PC-3 (cell line): Measurements from ENCODE around the gene TNFAIP8L3. TPM values are rescaled to one million over a fixed set of nuclear protein-coding genes. Genes with fewer than 3 reads are reported as not detected.

Experiments
- ATAC-seq: fragments of 200-7000 bp; cut with Tn5 transposase; 2 replicates; pipeline ENCODE4 v1.9.1; 2020; ENCODE audit warnings: mild to moderate bottlenecking, moderate library complexity
- BruUV-seq: library from RNA; stranded (reverse); fragments of 400-500 nt; replicated peaks from 2 replicates; lab custom pipeline; 2021; lab: Mats Ljungman, UMichigan
- CTCF ChIA-PET: fragments of 300-600 bp; sonication (Branson Sonifier 250); formaldehyde crosslinking; loops from one replicate; lab custom pipeline; 2022; ENCODE audit warnings: antibody characterized with exemption; lab: Charles Lee
- POLR2A ChIA-PET: fragments of 300-600 bp; sonication (Branson Sonifier 250); formaldehyde crosslinking; loops from one replicate; lab custom pipeline; 2022; ENCODE audit warnings: antibody characterized with exemption; ENCODE audit not compliant: unreplicated experiment; lab: Charles Lee
- DNase-seq: peaks from one replicate; pipeline ENCODE4 v3.0.0-alpha.2; 2015
- H2AFZ ChIP-seq: fragments of 300-600 bp; sonication (generic); 2 replicates; pipeline ENCODE4 v1.6.0; 2016; ENCODE audit warnings: antibody characterized with exemption, low read length
- H3F3A ChIP-seq: fragments of 300-600 bp; sonication (generic); one replicate; pipeline ENCODE4 v1.6.0; 2017; ENCODE audit warnings: antibody characterized with exemption, low read length, control low read depth, mild to moderate bottlenecking; ENCODE audit not compliant: unreplicated experiment
- H3K27ac ChIP-seq: fragments of 300-600 bp; sonication (generic); 2 replicates; pipeline ENCODE4 v1.5.1; 2016; ENCODE audit warnings: mild to moderate bottlenecking, low read length
- H3K27me3 ChIP-seq: fragments of 300-600 bp; sonication (generic); 2 replicates; pipeline ENCODE4 v1.6.1; 2016; ENCODE audit warnings: low read length, mixed read lengths
- H3K36me3 ChIP-seq: fragments of 300-600 bp; sonication (generic); 2 replicates; pipeline ENCODE4 v1.6.1; 2016; ENCODE audit warnings: low read depth, mixed run types, low read length, mixed read lengths
- H3K4me1 ChIP-seq: fragments of 300-600 bp; sonication (generic); 2 replicates; pipeline ENCODE4 v1.5.1; 2016; ENCODE audit warnings: low read length; ENCODE audit not compliant: insufficient read depth
- H3K4me2 ChIP-seq: fragments of 300-600 bp; sonication (generic); 2 replicates; pipeline ENCODE4 v1.6.0; 2016; ENCODE audit warnings: low read length
- H3K4me3 ChIP-seq: fragments of 300-600 bp; sonication (generic); 2 replicates; pipeline ENCODE4 v1.5.1; 2016; ENCODE audit warnings: mild to moderate bottlenecking, low read length, mixed read lengths
- H3K79me2 ChIP-seq: fragments of 300-600 bp; sonication (generic); 2 replicates; pipeline ENCODE4 v1.6.1; 2017; ENCODE audit warnings: low read length, mixed read lengths
- H3K9ac ChIP-seq: fragments of 300-600 bp; sonication (generic); 2 replicates; pipeline ENCODE4 v1.6.0; 2016; ENCODE audit warnings: mild to moderate bottlenecking, low read length
- H3K9me2 ChIP-seq: fragments of 300-600 bp; sonication (generic); replicated peaks from 2 replicates; pipeline ENCODE4 v1.6.1; 2016; ENCODE audit warnings: mixed run types, low read length, mixed read lengths
- H3K9me3 ChIP-seq: fragments of 300-600 bp; sonication (generic); 2 replicates; pipeline ENCODE4 v1.6.1; 2016; ENCODE audit warnings: low read length, mixed read lengths
- H4K20me1 ChIP-seq: fragments of 300-600 bp; sonication (generic); 2 replicates; pipeline ENCODE4 v1.6.1; 2016; ENCODE audit warnings: low read length, mixed read lengths
- CTCF ChIP-seq: fragments of 300-600 bp; sonication (generic); conservative IDR thresholded peaks from 2 replicates; pipeline ENCODE4 v1.5.1; 2017; ENCODE audit warnings: antibody characterized with exemption, low read depth, mild to moderate bottlenecking, low read length
- EZH2 ChIP-seq: fragments of 300-600 bp; sonication (generic); IDR thresholded peaks from one replicate; pipeline ENCODE4 v1.6.1; 2017; ENCODE audit warnings: antibody characterized with exemption, mild to moderate bottlenecking, low read length; ENCODE audit not compliant: unreplicated experiment
- EZH2phosphoT487 ChIP-seq: fragments of 300-600 bp; sonication (generic); IDR thresholded peaks from 2 replicates; pipeline ENCODE4 v1.6.1; 2018; ENCODE audit warnings: mild to moderate bottlenecking, antibody characterized with exemption, low read length, borderline replicate concordance
- intact Hi-C: fragments of 100-400 bp; cut with micrococcal nuclease; formaldehyde crosslinking; loops from 2 replicates; pipeline ENCODE4 v1.9.0; 2023
- total RNA-seq: library from RNA; depleted of rRNA; stranded (reverse); fragments of >200 nt; gene quantifications from 2 replicates; pipeline ENCODE4 v1.2.3, GENCODE V29; 2014

The TNFAIP8L3 gene
- total RNA-seq, 1 experiment from 2014 or later, result not detected

GRCh38 chr15:51075826-51076523, 18.7 kb downstream of the TNFAIP8L3 start:
- Histone ChIP-seq H3K27ac (no peak overlapping the region), H3K27me3 (no peaks in the 10 kb centered on the region), H3K9me2 (no peaks in the 10 kb centered on the region), H2AFZ (no peak overlapping the region), H3K9me3 (no peaks in the 10 kb centered on the region), H3K9ac (no peak overlapping the region), H3F3A (no peaks in the 10 kb centered on the region), H3K36me3 (no peaks in the 10 kb centered on the region), H4K20me1 (no peaks in the 10 kb centered on the region), H3K4me2 (no peak overlapping the region), H3K4me1 (no peaks in the 10 kb centered on the region), H3K4me3 (no peak overlapping the region), H3K79me2 (no peaks in the 10 kb centered on the region)
- no peak for ATAC-seq
- ChIA-PET POLR2A (no interaction called here), CTCF (no interaction called here)
- DNase-seq, result no peak
- TF ChIP-seq EZH2 (no peak), CTCF (no peak), EZH2phosphoT487 (no peak)
- intact Hi-C loops, result no loop called here
- BruUV-seq, result no TSS peak

GRCh38 chr15:51075364-51075763, 19.3 kb downstream of the TNFAIP8L3 start:
- H3K36me3 ChIP-seq, result no peaks in the 10 kb centered on the region
- no peak overlapping the region for H2AFZ ChIP-seq
- H3K9me2 ChIP-seq, result no peaks in the 10 kb centered on the region
- DNase-seq, result no peak
- H3K9ac ChIP-seq, result no peak overlapping the region
- no TSS peak for BruUV-seq
- H3K4me2 ChIP-seq, result no peak overlapping the region
- ChIA-PET POLR2A (no interaction called here), CTCF (no interaction called here)
- ATAC-seq, result no peak
- H4K20me1 ChIP-seq, result no peaks in the 10 kb centered on the region
- no peaks in the 10 kb centered on the region for H3K4me1 ChIP-seq
- no peak overlapping the region for H3K27ac ChIP-seq
- no peaks in the 10 kb centered on the region for H3F3A ChIP-seq
- TF ChIP-seq EZH2 (no peak), CTCF (no peak), EZH2phosphoT487 (no peak)
- no peak overlapping the region for H3K4me3 ChIP-seq
- no peaks in the 10 kb centered on the region for H3K9me3 ChIP-seq
- intact Hi-C loops, result no loop called here
- H3K27me3 ChIP-seq, result no peaks in the 10 kb centered on the region
- H3K79me2 ChIP-seq, result no peaks in the 10 kb centered on the region

- H3K4me1 ChIP-seq, result no peaks in the 10 kb centered on the region
- no TSS peak for BruUV-seq
- ChIA-PET POLR2A (no interaction called here), CTCF (no interaction called here)
- no peak overlapping the region for H3K4me2 ChIP-seq
- no peak for TF ChIP-seq EZH2
- TF ChIP-seq CTCF, result no peak
- TF ChIP-seq EZH2phosphoT487, result no peak
- no peaks in the 10 kb centered on the region for H3K9me2 ChIP-seq
- no peaks in the 10 kb centered on the region for H3K27me3 ChIP-seq
- H3K4me3 ChIP-seq, result no peak overlapping the region
- no peaks in the 10 kb centered on the region for H3K36me3 ChIP-seq
- H3K9ac ChIP-seq, result no peak overlapping the region
- intact Hi-C loops, result no loop called here
- no peak for ATAC-seq
- H3K79me2 ChIP-seq, result no peaks in the 10 kb centered on the region
- no peaks in the 10 kb centered on the region for H3K9me3 ChIP-seq
- H4K20me1 ChIP-seq, result no peaks in the 10 kb centered on the region
- H2AFZ ChIP-seq, result no peak overlapping the region
- H3K27ac ChIP-seq, result no peak overlapping the region
- H3F3A ChIP-seq, result no peaks in the 10 kb centered on the region
- DNase-seq, result no peak
Measured at GRCh38 chr15:51074926-51075325, 19.8 kb downstream of the TNFAIP8L3 start.
